KMS-11 (cell line): ENCODE data around the gene TRIM54.
A peak's percentile ranks its signal among the peaks of the same experiment; 100 is the strongest.
"Not testable (repeated sequence)": the region's sequence is repeated elsewhere in the genome, so short reads cannot be mapped to it uniquely, and the experiment has no call there.

Experiments used
- H2AFZ ChIP-seq: fragments of 200-600 bp; sonication (generic); 2 replicates; pipeline ENCODE4 v1.6.1; 2016; ENCODE audit warnings: antibody characterized with exemption, mixed run types, low read depth
- H3K27ac ChIP-seq: fragments of 200-600 bp; sonication (generic); 2 replicates; pipeline ENCODE4 v1.6.1; 2016; ENCODE audit warnings: mild to moderate bottlenecking, mixed run types
- H3K27me3 ChIP-seq: fragments of 200-600 bp; sonication (generic); 2 replicates; pipeline ENCODE4 v1.6.1; 2017; ENCODE audit warnings: mild to moderate bottlenecking, low read depth, mixed run types, moderate library complexity; ENCODE audit not compliant: insufficient read depth
- H3K36me3 ChIP-seq: fragments of 200-600 bp; sonication (generic); 2 replicates; pipeline ENCODE4 v1.6.1; 2017; ENCODE audit warnings: mild to moderate bottlenecking, mixed run types; ENCODE audit not compliant: insufficient read depth
- H3K4me1 ChIP-seq: fragments of 200-600 bp; sonication (generic); 2 replicates; pipeline ENCODE4 v1.6.1; 2016; ENCODE audit warnings: mild to moderate bottlenecking, low read depth, mixed run types; ENCODE audit not compliant: poor library complexity, severe bottlenecking
- H3K4me2 ChIP-seq: fragments of 200-600 bp; sonication (generic); 2 replicates; pipeline ENCODE4 v1.7.0; 2016; ENCODE audit warnings: mild to moderate bottlenecking, mixed run types
- H3K4me3 ChIP-seq: fragments of 200-600 bp; sonication (generic); IDR thresholded peaks from 2 replicates; pipeline ENCODE4 v1.6.1; 2017; ENCODE audit warnings: low read depth, low read length, mixed read lengths; ENCODE audit not compliant: insufficient read depth
- H3K79me2 ChIP-seq: fragments of 200-600 bp; sonication (generic); 2 replicates; pipeline ENCODE4 v1.6.1; 2016; ENCODE audit warnings: low read depth, mixed run types; ENCODE audit not compliant: insufficient read depth
- H3K9ac ChIP-seq: fragments of 200-600 bp; sonication (generic); 2 replicates; pipeline ENCODE4 v1.6.1; 2016; ENCODE audit warnings: mild to moderate bottlenecking, mixed run types
- H4K20me1 ChIP-seq: fragments of 200-600 bp; sonication (generic); 2 replicates; pipeline ENCODE4 v1.6.1; 2016; ENCODE audit warnings: mild to moderate bottlenecking, mixed run types; ENCODE audit not compliant: insufficient read depth
- CTCF ChIP-seq: fragments of 200-600 bp; sonication (generic); conservative IDR thresholded peaks from 2 replicates; pipeline ENCODE4 v1.6.1; 2017; ENCODE audit warnings: low read depth, mild to moderate bottlenecking, antibody characterized with exemption, low read length, moderate library complexity, mixed read lengths

TRIM54 gene

DNA sequence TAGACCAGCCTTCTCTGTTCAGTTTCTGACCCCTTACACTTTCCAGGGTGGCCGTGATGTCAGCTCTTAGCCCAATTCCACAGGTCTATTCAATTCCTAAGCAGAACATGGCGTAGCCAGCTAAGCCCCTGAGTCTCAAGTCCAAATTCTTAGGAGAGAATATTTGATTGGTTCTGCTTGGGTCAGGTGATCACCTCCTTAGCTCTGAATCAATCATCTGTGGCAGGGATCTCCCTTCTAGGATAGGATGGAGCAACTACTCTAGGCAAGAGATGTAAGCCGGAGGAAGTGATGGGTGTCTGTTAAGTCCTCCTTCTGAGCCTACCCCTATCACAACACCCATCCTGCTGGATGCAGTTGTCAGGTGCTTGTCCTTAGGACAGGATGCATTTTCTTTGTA is 15.0 kb downstream of the TRIM54 start:
- no peak for TF ChIP-seq CTCF
- no peak overlapping the region for H3K9ac ChIP-seq
- H3K27me3 ChIP-seq = no peaks in the 10 kb centered on the region
- no peaks in the 10 kb centered on the region for H3K36me3 ChIP-seq
- H2AFZ ChIP-seq = no peak overlapping the region
- H3K79me2 ChIP-seq = no peaks in the 10 kb centered on the region
- H3K4me2 ChIP-seq = no peak overlapping the region
- no peaks in the 10 kb centered on the region for H3K4me1 ChIP-seq
- H3K27ac ChIP-seq = no peak overlapping the region
- no peak overlapping the region for H3K4me3 ChIP-seq
- H4K20me1 ChIP-seq = no peaks in the 10 kb centered on the region

DNA sequence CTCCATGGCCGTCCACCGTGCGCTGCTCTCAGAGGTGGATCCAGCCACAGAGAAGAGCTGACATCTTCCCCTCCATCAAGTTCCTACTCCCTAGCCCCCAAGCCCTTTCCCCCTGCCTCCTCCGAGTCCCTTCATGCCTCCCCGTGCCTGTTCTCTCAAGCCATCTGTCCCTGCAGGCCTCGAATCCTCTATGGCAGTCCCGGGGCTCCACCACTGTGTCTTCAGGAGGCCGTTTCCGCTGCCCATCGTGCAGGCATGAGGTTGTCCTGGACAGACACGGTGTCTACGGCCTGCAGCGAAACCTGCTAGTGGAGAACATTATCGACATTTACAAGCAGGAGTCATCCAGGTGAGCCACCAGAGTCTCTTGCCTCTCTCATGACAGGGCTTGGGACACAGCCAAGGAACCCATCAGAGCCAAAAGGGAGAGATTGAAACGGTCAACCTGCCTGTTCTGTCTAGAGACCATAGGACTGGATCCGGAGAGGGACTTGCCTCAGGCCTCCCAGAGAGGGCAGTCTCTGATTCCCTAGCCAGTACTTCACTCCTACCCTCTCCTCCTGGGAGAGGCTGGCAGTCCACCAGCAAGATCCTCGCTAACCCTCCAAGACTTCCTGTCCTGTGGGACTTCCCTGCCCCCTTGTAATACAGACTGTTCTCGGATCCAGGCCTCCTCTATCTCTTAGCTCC is 16.3 kb downstream of the TRIM54 start:
- H4K20me1 ChIP-seq = no peaks in the 10 kb centered on the region
- H3K9ac ChIP-seq = no peak overlapping the region
- H3K36me3 ChIP-seq = no peaks in the 10 kb centered on the region
- no peak overlapping the region for H2AFZ ChIP-seq
- no peak overlapping the region for H3K4me2 ChIP-seq
- no peaks in the 10 kb centered on the region for H3K79me2 ChIP-seq
- no peak overlapping the region for H3K4me3 ChIP-seq
- no peak for TF ChIP-seq CTCF
- no peak overlapping the region for H3K27ac ChIP-seq
- peaks cover 7% of the 10 kb centered on the region for H3K4me1 ChIP-seq
- no peaks in the 10 kb centered on the region for H3K27me3 ChIP-seq

DNA sequence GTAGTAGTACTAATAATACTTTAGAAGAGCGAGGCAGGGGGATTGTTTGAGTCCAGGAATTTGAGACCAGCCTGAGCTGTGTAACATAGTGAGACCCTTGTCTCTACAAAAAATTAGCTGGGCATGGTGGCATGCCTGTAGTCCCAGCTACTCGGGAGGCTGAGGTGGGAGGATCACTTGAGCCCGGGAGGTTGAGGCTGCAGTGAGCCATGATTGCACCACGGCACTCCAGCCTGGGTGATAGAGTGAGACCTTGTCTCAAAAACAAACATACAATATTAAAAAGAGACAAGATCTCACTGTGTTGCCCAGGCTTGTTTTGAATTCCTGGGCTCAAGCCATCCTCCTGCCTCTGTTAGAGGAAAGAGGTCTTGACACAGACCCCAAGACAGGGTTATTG is 18.4 kb downstream of the TRIM54 start:
- H2AFZ ChIP-seq, H3K79me2 ChIP-seq, H3K4me3 ChIP-seq, H4K20me1 ChIP-seq, H3K4me1 ChIP-seq, H3K27ac ChIP-seq, H3K4me2 ChIP-seq, H3K27me3 ChIP-seq, H3K36me3 ChIP-seq, H3K9ac ChIP-seq: not testable (repeated sequence)

GRCh38 chr2:27303093-27304025 is 21.1 kb downstream of the TRIM54 start:
- H4K20me1 ChIP-seq = no peaks in the 10 kb centered on the region
- H2AFZ ChIP-seq = peak overlapping the region; percentile 99
- H3K4me3 ChIP-seq = peak overlapping the region; percentile 25
- H3K27ac ChIP-seq = no peak overlapping the region; the same call in 1 of the 2 replicates
- no peaks in the 10 kb centered on the region for H3K79me2 ChIP-seq
- H3K4me1 ChIP-seq = peaks cover 7% of the 10 kb centered on the region
- peak overlapping the region; percentile 73 for H3K4me2 ChIP-seq
- peak overlapping the region; percentile 56; the same call in 1 of the 2 replicates for H3K9ac ChIP-seq
- H3K36me3 ChIP-seq = no peaks in the 10 kb centered on the region
- H3K27me3 ChIP-seq = no peaks in the 10 kb centered on the region
- peak; percentile 80 for TF ChIP-seq CTCF
